Stomach (tissue), 4 donors: ENCODE measurements around the gene HRH1.

Source experiments
- CTCF ChIP-seq, 7 experiments: fragments of 450-650 bp in 4 of 7; fragments of 200-600 bp in 3 of 7; sonication (generic) in 3 of 7; IDR thresholded peaks; one replicate each; pipeline ENCODE4 v1.5.1; 2016 to 2019; ENCODE audit warnings: antibody characterized with exemption in 7 of 7, control low read depth in 2 of 7, mild to moderate bottlenecking in 1 of 7
- EP300 ChIP-seq: sonication (generic); formaldehyde crosslinking; IDR thresholded peaks from one replicate; pipeline ENCODE4 v1.6.1; 2017; ENCODE audit warnings: antibody characterized with exemption
- POLR2A ChIP-seq, 4 donors: fragments of 450-650 bp; IDR thresholded peaks; one replicate each; pipeline ENCODE4 v1.6.1; 2016; ENCODE audit warnings: antibody characterized with exemption in 4 of 4, control low read depth in 2 of 4, mild to moderate bottlenecking in 1 of 4, moderate library complexity in 1 of 4
- POLR2AphosphoS5 ChIP-seq, 3 donors: sonication (generic); formaldehyde crosslinking; IDR thresholded peaks; one replicate each; pipeline ENCODE4 v1.6.1; 2016; ENCODE audit warnings: antibody characterized with exemption in 3 of 3

GRCh38 chr3:11297126-11297525 is 142.8 kb downstream of the HRH1 start:
- no peak for TF ChIP-seq POLR2A (IDR thresholded peaks at IDR 0.05)
- TF ChIP-seq CTCF (IDR thresholded peaks at IDR 0.05), result no peak
- TF ChIP-seq EP300, result no peak
- no peak for TF ChIP-seq POLR2AphosphoS5 (IDR thresholded peaks at IDR 0.05)
